HG03558 (cell line): ENCODE data around the gene BCL7A.

Experiments used
- ATAC-seq: cut with Tn5 transposase; IDR thresholded peaks from one replicate; pipeline ENCODE4 v1.9.1; 2021; ENCODE audit warnings: moderate number of reproducible peaks; ENCODE audit not compliant: unreplicated experiment; ENCODE audit errors: extremely low read depth

BCL7A gene

GRCh38 chr12:122111089-122111641, 89.5 kb downstream of the BCL7A start:
- no peak for ATAC-seq
